Measurements from ENCODE around the gene CFAP46.

The CFAP46 gene

GRCh38 chr10:132922872-132923271 lies 19.5 kb downstream of the CFAP46 start:
- FAIRE-seq (no peak), DNase-seq (ENCODE audit: insufficient read length, low spot score) (no peak)
- TF ChIP-seq CTCF (IDR thresholded peaks at IDR 0.05; ENCODE audit: insufficient read depth, missing control alignments): no peak

- TF ChIP-seq CTCF (IDR thresholded peaks at IDR 0.05; ENCODE audit: insufficient read depth, missing control alignments): no peak
- DNase-seq (ENCODE audit: insufficient read length, low spot score) (no peak), FAIRE-seq (no peak)
These were observed 20.3 kb downstream of the CFAP46 start for GRCh38 chr10:132921818-132922807.

- FAIRE-seq: no peak
- TF ChIP-seq CTCF (IDR thresholded peaks at IDR 0.05; ENCODE audit: insufficient read depth, missing control alignments): no peak
These were observed 21.3 kb downstream of the CFAP46 start for GRCh38 chr10:132921086-132921485.

GRCh38 chr10:132920101-132920925 lies 22.1 kb downstream of the CFAP46 start:
- no peak for FAIRE-seq
- no peak for DNase-seq (ENCODE audit: insufficient read length, low spot score)
- no peak for TF ChIP-seq CTCF (IDR thresholded peaks at IDR 0.05; ENCODE audit: insufficient read depth, missing control alignments)

More at GRCh38 chr10:132921086-132921485, 21.3 kb downstream of the CFAP46 start:
- DNase-seq (ENCODE audit: insufficient read length, low spot score): no peak

- DNase-seq (ENCODE audit: insufficient read length, low spot score): no peak
- FAIRE-seq: no peak
- TF ChIP-seq CTCF (IDR thresholded peaks at IDR 0.05; ENCODE audit: insufficient read depth, missing control alignments): no peak
These were observed 22.8 kb downstream of the CFAP46 start for GRCh38 chr10:132919374-132920100.

- no peak for TF ChIP-seq CTCF (IDR thresholded peaks at IDR 0.05; ENCODE audit: insufficient read depth, missing control alignments)
- FAIRE-seq (no peak), DNase-seq (ENCODE audit: insufficient read length, low spot score) (no peak)
These were observed 23.6 kb downstream of the CFAP46 start for GRCh38 chr10:132918617-132919373.

Data from D721Med (cell line).